ENCODE data around the gene ELOVL5.

- TF ChIP-seq CTCF (IDR thresholded peaks at IDR 0.05; ENCODE audit: insufficient read depth, low read length): no peak
- no peak for TF ChIP-seq POLR2AphosphoS5 (IDR thresholded peaks at IDR 0.05; ENCODE audit: low read depth)
These were observed 57.9 kb downstream of the ELOVL5 start for GRCh38 chr6:53290537-53291510.
